SU-DHL-6 (cell line): ENCODE data around the gene FAM43A.

ENCODE experiments used
- H2AFZ ChIP-seq: fragments of 200-600 bp; sonication (generic); 2 replicates; pipeline ENCODE4 v1.6.1; 2014; ENCODE audit warnings: low read depth, mild to moderate bottlenecking, moderate library complexity, mixed read lengths, antibody characterized with exemption, low read length; ENCODE audit not compliant: severe bottlenecking
- H3F3A ChIP-seq: fragments of 200-600 bp; shearing (Covaris generic); 2 replicates; pipeline ENCODE4 v1.6.0; 2016; ENCODE audit warnings: antibody characterized with exemption, mild to moderate bottlenecking; ENCODE audit not compliant: insufficient read depth
- H3K27ac ChIP-seq: fragments of 200-600 bp; sonication (generic); 2 replicates; pipeline ENCODE4 v1.5.1; 2016; ENCODE audit warnings: low read depth, mild to moderate bottlenecking, low read length, moderate library complexity, mixed read lengths
- H3K27me3 ChIP-seq: fragments of 200-600 bp; sonication (generic), shearing (Covaris generic); 2 replicates; pipeline ENCODE4 v1.6.0; 2014; ENCODE audit warnings: mild to moderate bottlenecking, low read length
- H3K36me3 ChIP-seq: fragments of 200-600 bp; sonication (generic); 2 replicates; pipeline ENCODE4 v1.6.1; 2014; ENCODE audit warnings: mild to moderate bottlenecking, low read length, mixed read lengths
- H3K4me2 ChIP-seq: fragments of 300-600, 200-600 bp; shearing (Covaris generic), sonication (generic); 2 replicates; pipeline ENCODE4 v1.6.0; 2014; ENCODE audit warnings: low read length, low read depth, mild to moderate bottlenecking; ENCODE audit not compliant: poor library complexity, severe bottlenecking
- H3K4me3 ChIP-seq: fragments of 200-600 bp; sonication (generic); 2 replicates; pipeline ENCODE4 v1.5.1; 2014; ENCODE audit warnings: antibody characterized with exemption, low read length, mild to moderate bottlenecking, mixed read lengths; ENCODE audit not compliant: insufficient read depth, poor library complexity, severe bottlenecking
- H3K79me2 ChIP-seq: fragments of 200-600 bp; sonication (generic); 2 replicates; pipeline ENCODE4 v1.6.1; 2014; ENCODE audit warnings: mild to moderate bottlenecking, low read length, moderate library complexity; ENCODE audit not compliant: insufficient read depth
- H3K9ac ChIP-seq: fragments of 200-600 bp; sonication (generic); 2 replicates; pipeline ENCODE4 v1.7.0; 2014; ENCODE audit warnings: mild to moderate bottlenecking, low read length
- H3K9me2 ChIP-seq: fragments of 200-600 bp; sonication (generic); replicated peaks from 2 replicates; pipeline ENCODE4 v1.6.1; 2014; ENCODE audit warnings: low read length; ENCODE audit not compliant: insufficient read depth
- H3K9me3 ChIP-seq: fragments of 200-600 bp; sonication (generic); 2 replicates; pipeline ENCODE4 v1.6.1; 2014; ENCODE audit warnings: low read length, mixed read lengths; ENCODE audit not compliant: insufficient read depth
- H4K20me1 ChIP-seq: fragments of 200-600 bp; sonication (generic); 2 replicates; pipeline ENCODE4 v1.6.1; 2014; ENCODE audit warnings: low read depth, mild to moderate bottlenecking, antibody characterized with exemption, low read length, moderate library complexity, mixed read lengths
- EZH2phosphoT487 ChIP-seq: fragments of 200-600 bp; sonication (generic), shearing (Covaris generic); conservative IDR thresholded peaks from 2 replicates; pipeline ENCODE4 v1.6.1; 2018; ENCODE audit warnings: mild to moderate bottlenecking, antibody characterized with exemption, low read length, moderate library complexity, mixed read lengths
- TF ChIP-seq, protein P1 (sequence below): fragments of 200-600 bp; sonication (generic); IDR thresholded peaks from one replicate; pipeline ENCODE4 v1.5.1; 2017; ENCODE audit warnings: antibody characterized with exemption, mild to moderate bottlenecking, low read length, moderate library complexity; ENCODE audit not compliant: insufficient read depth, poor library complexity, severe bottlenecking

The FAM43A gene

DNA sequence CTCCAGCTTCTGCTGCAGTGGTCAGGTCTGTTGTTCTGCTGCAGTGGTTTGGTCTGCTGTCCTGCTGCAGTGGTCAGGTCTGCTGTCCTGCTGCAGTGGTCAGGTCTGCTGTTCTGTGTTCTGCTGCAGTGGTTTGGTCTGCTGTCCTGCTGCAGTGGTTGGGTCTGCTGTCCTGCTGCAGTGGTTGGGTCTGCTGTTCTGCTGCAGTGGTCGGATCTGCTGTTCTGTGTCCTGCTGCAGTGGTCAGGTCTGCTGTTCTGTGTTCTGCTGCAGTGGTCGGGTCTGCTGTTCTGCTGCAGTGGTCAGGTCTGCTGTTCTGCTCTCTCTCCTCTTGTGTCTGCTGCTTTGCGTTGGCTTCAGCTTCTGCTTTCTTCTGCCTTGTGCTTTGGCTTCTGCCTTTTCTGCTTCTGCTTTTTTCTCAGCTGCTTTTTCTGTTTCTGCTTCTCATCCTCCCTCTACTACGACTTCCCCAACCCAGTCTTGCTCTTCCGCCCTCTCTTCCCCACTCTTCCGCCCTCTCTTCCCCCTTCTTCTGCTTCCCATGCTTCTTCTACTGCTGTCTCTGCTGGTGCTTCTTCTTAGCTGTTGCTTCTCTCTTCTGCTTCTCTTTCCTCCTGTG, 50.7 kb downstream of the FAM43A start:
- Histone ChIP-seq H4K20me1 (no peaks in the 10 kb centered on the region), H3K36me3 (no peaks in the 10 kb centered on the region), H3K4me3 (peak overlapping the region; percentile 48), H3K9me2 (no peaks in the 10 kb centered on the region), H3F3A (peaks cover 16% of the 10 kb centered on the region), H3K27ac (peak overlapping the region; percentile 97), H3K4me2 (peak overlapping the region; percentile 89), H3K27me3 (no peaks in the 10 kb centered on the region), H3K79me2 (no peaks in the 10 kb centered on the region), H2AFZ (peak overlapping the region; percentile 79), H3K9ac (peak overlapping the region; percentile 52), H3K9me3 (no peaks in the 10 kb centered on the region)
- TF ChIP-seq EZH2phosphoT487, result no peak
- TF ChIP-seq, protein P1, sequence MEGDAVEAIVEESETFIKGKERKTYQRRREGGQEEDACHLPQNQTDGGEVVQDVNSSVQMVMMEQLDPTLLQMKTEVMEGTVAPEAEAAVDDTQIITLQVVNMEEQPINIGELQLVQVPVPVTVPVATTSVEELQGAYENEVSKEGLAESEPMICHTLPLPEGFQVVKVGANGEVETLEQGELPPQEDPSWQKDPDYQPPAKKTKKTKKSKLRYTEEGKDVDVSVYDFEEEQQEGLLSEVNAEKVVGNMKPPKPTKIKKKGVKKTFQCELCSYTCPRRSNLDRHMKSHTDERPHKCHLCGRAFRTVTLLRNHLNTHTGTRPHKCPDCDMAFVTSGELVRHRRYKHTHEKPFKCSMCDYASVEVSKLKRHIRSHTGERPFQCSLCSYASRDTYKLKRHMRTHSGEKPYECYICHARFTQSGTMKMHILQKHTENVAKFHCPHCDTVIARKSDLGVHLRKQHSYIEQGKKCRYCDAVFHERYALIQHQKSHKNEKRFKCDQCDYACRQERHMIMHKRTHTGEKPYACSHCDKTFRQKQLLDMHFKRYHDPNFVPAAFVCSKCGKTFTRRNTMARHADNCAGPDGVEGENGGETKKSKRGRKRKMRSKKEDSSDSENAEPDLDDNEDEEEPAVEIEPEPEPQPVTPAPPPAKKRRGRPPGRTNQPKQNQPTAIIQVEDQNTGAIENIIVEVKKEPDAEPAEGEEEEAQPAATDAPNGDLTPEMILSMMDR, result no peak

- H2AFZ ChIP-seq, result peak overlapping the region; percentile 79
- peaks cover 16% of the 10 kb centered on the region for H3F3A ChIP-seq
- no peaks in the 10 kb centered on the region for H3K79me2 ChIP-seq
- H3K9me2 ChIP-seq, result no peaks in the 10 kb centered on the region
- H3K27ac ChIP-seq, result peak overlapping the region; percentile 97
- peak overlapping the region; percentile 89 for H3K4me2 ChIP-seq
- H4K20me1 ChIP-seq, result no peaks in the 10 kb centered on the region
- H3K36me3 ChIP-seq, result no peaks in the 10 kb centered on the region
- no peaks in the 10 kb centered on the region for H3K9me3 ChIP-seq
- peak overlapping the region; percentile 52 for H3K9ac ChIP-seq
- H3K4me3 ChIP-seq, result peak overlapping the region; percentile 48
- TF ChIP-seq, protein P1, result no peak
- TF ChIP-seq EZH2phosphoT487, result no peak
- H3K27me3 ChIP-seq, result no peaks in the 10 kb centered on the region
Observed at GRCh38 chr3:194736896-194737600, 51.4 kb downstream of the FAM43A start.
